GM19099 (cell line): Measurements from ENCODE around the gene MLKL.

Source experiments
- POLR2A ChIP-seq: IDR thresholded peaks from 3 replicates; pipeline ENCODE4 v1.6.1; 2011; ENCODE audit warnings: low read depth; ENCODE audit not compliant: insufficient read length; ENCODE audit errors: extremely low read depth

The MLKL gene

DNA sequence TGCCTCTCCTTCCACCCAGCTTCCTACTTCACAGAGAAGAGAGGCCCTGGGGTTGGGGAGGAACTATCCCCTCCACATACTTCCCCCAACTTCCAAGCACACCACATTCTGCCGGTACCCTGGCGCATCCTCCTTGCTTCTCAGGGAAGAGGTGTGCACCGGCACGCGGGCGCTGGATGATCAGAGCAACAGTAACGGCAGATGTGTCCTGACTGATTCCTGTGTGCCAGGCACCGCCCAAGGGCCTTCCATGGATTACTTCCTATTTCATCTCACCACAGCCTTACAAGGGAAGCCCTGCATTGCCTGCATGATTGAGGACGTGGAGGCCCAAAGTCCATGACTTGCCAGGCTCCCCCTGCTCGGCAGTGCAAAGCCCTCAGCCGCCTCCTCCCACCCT, 21.1 kb upstream of the MLKL start:
- no peak for TF ChIP-seq POLR2A

- TF ChIP-seq POLR2A: no peak
Observed at GRCh38 chr16:74720579-74720978, 19.9 kb upstream of the MLKL start.

DNA sequence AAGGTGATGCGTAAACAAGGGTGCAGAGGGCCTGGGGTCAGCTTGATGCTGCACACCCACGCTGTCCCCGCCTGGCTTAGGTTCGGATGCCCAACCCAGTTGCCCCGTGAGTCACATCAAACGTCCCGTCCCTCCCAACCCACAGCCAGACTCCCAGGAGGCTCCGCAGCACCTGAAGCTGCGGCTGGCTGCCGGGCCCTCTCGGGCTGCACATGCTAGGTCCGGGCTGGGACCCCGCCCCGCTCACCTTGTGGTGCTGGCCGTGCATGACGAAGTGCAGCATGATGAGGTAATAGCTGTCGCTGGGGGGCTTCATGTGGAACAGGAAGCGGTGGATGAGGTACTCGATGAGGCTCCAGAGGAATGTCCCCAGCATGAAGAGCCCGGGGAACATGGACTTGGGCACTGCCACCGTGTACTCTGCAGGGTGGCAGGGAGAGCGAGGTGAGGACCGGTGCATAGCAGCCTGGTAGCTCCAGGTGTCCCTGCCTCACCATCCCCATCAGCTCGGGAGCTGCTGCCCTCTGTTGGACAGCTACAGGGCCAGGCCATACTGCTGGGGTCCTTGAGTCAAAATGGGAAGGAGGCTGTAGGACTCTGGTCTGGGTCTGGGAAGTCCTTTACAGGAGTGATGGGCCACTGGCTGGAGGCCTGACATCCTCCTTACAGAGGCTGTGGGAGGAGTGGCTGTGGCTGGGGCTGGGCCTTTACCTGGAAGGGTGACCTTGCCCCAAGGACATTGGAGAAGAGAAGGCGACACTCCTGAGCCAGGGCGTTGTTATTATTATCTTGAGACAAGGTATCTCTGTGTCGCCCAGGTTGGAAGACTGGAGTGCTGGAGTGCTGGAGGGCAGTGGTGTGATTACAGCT, 18.3 kb upstream of the MLKL start:
- no peak for TF ChIP-seq POLR2A

DNA sequence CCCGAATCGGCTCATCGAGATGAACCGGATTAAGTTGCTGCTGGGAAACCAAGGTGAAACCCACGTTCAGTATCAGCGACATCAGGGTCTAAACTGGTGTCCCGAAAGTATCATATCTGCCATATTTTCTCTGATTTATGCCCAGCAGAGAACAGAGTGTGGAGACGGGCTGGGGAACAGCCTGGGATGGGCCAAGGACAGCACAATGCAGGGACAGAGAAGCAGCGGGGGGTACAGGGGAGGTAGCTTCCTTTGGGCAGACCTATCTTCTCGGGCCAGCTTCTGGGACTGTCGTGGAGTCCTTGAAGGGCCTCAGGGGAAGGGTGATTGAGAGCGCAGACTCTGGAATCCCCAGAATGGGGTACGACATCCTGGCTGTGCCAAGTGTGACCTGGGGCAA, 17.5 kb upstream of the MLKL start:
- TF ChIP-seq POLR2A: no peak

- no peak for TF ChIP-seq POLR2A
Observed at GRCh38 chr16:74717367-74717766, 16.7 kb upstream of the MLKL start.

GRCh38 chr16:74716355-74716754, 15.7 kb upstream of the MLKL start:
- TF ChIP-seq POLR2A: no peak

DNA sequence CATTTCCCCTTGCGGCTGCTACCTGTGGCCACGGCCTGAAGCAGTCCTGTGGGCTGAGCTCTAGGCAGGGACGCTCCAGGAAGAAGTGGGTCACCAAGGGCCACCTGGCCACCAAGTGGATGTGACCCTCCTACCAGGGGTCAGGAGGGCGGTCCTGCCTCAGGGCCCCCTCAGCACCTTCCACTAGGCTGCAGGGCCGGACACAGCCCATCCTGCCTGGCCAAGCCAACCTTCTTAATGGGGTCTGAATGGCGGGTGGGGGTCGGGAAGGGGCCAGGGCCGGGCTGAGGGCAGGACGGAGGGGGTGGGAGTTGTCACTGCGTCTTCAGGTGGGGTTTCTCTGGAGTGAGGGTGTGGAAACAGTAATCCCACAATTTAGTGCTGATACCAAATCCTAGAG, 13.2 kb upstream of the MLKL start:
- no peak for TF ChIP-seq POLR2A

DNA sequence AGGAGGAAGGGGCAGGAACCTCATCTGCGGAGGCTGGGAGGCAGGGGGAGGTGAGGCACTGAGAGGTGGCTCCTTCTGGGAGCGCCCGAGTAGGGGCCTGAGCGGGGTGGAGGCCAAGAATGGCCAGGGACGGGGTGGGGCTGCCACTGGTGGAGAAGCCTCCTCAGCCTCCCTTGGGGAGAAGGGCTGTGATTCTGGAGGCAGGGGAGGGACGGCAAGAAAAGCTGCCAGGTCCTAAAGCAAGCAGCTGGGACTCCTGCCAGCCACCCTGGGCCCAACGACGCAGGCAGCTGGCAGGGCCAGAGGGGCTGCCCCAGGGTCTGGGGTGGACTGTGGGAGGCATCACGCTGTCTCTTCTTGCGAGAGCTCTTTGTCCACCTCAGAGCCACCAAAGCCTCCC, 12.7 kb upstream of the MLKL start:
- TF ChIP-seq POLR2A: no peak

- TF ChIP-seq POLR2A: no peak
Observed at GRCh38 chr16:74711938-74712337, 11.3 kb upstream of the MLKL start.

- no peak for TF ChIP-seq POLR2A
Observed at GRCh38 chr16:74710401-74710800, 9.7 kb upstream of the MLKL start.

GRCh38 chr16:74709441-74709877, 8.8 kb upstream of the MLKL start:
- TF ChIP-seq POLR2A: no peak

- TF ChIP-seq POLR2A: no peak
Observed at GRCh38 chr16:74700116-74700437, 585 bp downstream of the MLKL start.

- no peak for TF ChIP-seq POLR2A
Observed at GRCh38 chr16:74699666-74700065, 996 bp downstream of the MLKL start.

- no peak for TF ChIP-seq POLR2A
Observed at GRCh38 chr16:74698222-74698621, 2.4 kb downstream of the MLKL start.

DNA sequence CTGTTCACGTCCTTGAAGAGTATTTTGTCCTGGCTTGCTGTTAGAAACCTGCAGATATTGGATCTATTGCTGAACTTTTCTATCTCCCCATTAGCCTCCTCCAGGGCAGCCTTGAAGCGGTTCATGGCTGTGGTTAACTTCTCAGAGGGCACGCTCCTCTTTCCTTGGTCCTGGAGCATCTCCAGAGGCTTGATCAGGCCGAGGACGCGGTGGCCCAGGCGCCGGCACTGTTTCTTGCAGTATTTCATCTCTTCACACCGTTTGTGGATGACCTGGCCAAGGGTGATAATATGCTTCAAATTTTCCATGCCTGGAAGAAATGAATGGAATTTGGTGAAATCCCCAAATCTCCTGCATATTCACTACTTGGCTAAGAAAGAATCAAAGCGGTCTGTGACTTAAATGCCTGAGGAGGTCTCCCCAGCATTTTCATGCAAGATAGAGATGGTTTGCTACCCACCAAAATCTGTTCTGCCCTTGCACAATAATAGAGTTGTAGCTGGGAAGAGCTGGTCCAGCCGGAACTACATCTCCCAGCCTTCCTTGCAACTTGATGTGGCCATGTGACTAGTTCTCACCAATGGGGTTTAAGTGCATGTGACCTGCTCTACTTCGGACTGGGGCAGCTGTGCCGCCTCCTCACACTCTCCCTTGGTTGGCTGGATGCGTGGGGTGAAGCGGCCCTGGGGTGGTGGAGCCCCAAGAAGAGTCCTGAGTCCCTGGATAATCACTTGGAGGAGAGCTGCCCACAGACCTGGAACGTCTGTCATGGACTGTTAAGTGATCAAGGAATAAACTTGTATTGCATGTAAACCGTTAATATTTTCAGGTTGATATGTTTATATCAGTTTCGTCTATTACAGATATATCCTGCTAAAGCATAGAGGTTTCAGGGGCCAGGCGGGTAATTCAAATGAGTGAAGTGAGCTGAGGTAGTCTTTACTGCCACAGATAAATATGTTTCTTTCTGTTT, 4.9 kb downstream of the MLKL start:
- TF ChIP-seq POLR2A: peak; percentile 62
